AG04450 (cell line): ENCODE measurements around the gene IRGQ. TPM values are rescaled to one million over a fixed set of nuclear protein-coding genes. Genes with fewer than 3 reads are reported as not detected.
A peak's percentile ranks its signal among the peaks of the same experiment; 100 is the strongest.

ENCODE experiments used
- CTCF ChIA-PET: fragments of 300-600, 350-600 bp; formaldehyde crosslinking; extraction: SDS; loops from one replicate; lab custom pipeline; 2022; ENCODE audit warnings: antibody characterized with exemption, inconsistent platforms; lab: Charles Lee
- POLR2A ChIA-PET: fragments of 350-600 bp; formaldehyde crosslinking; extraction: SDS; loops from one replicate; lab custom pipeline; 2021; ENCODE audit warnings: antibody characterized with exemption, inconsistent platforms; lab: Yijun Ruan, JAX
- DNase-seq: peaks from one replicate; pipeline ENCODE4 v3.0.0-alpha.2; 2011; ENCODE audit warnings: low read depth, low spot score
- H3K27ac ChIP-seq: one replicate; pipeline ENCODE4 v1.5.1; 2012; ENCODE audit warnings: low read depth, low read length, control low read depth
- H3K27me3 ChIP-seq: one replicate; pipeline ENCODE4 v1.6.0; 2012; ENCODE audit warnings: low read length; ENCODE audit not compliant: control insufficient read depth, insufficient read depth
- H3K4me3 ChIP-seq: 2 replicates; pipeline ENCODE4 v1.5.1; 2011; ENCODE audit warnings: mild to moderate bottlenecking, low read depth, low read length, control low read depth
- H3K9me3 ChIP-seq: 2 replicates; pipeline ENCODE4 v1.5.1; 2012; ENCODE audit warnings: low read length; ENCODE audit not compliant: control insufficient read depth, insufficient read depth
- CTCF ChIP-seq: IDR thresholded peaks from 2 replicates; pipeline ENCODE4 v1.5.1; 2011; ENCODE audit warnings: low read depth, low read length, control low read depth, inconsistent platforms
- polyA plus RNA-seq: library from polyadenylated mRNA; depleted of rRNA; stranded (reverse); fragments of >200 nt; gene quantifications from 2 replicates; pipeline ENCODE4 v1.2.3, GENCODE V29; 2011

Gene IRGQ
- polyA plus RNA-seq, 1 experiment, result 11.2 TPM

- TF ChIP-seq CTCF, result no peak
- CTCF ChIA-PET, result interaction anchor here (2.0 kb wide), 1 partner anchor 12 kb away, joined by 10 read pairs; no protein-coding TSS in a partner anchor
These were observed 13.4 kb downstream of the IRGQ start for GRCh38 chr19:43582495-43582894.

GRCh38 chr19:43581467-43581866 lies 14.5 kb downstream of the IRGQ start:
- H3K27ac ChIP-seq, result no peak overlapping the region
- H3K27me3 ChIP-seq, result peaks cover 2% of the 10 kb centered on the region
- H3K4me3 ChIP-seq, result no peak overlapping the region
- CTCF ChIA-PET, result interaction anchor here (0.6 to 2.0 kb wide), 3 partner anchors 13 to 134 kb away, joined by 3 to 10 read pairs (median 6); no protein-coding TSS in a partner anchor
- POLR2A ChIA-PET, result no interaction called here
- DNase-seq, result no peak
- no peaks in the 10 kb centered on the region for H3K9me3 ChIP-seq
- TF ChIP-seq CTCF, result no peak

More at GRCh38 chr19:43582495-43582894, 13.4 kb downstream of the IRGQ start:
- POLR2A ChIA-PET, result no interaction called here
- no peaks in the 10 kb centered on the region for H3K9me3 ChIP-seq
- no peak overlapping the region for H3K27ac ChIP-seq
- DNase-seq, result no peak
- peaks cover 2% of the 10 kb centered on the region for H3K27me3 ChIP-seq
- no peak overlapping the region for H3K4me3 ChIP-seq

- Histone ChIP-seq H3K9me3 (peaks cover 3% of the 10 kb centered on the region; the same call in 1 of the 2 replicates), H3K4me3 (no peak overlapping the region), H3K27me3 (peaks cover 2% of the 10 kb centered on the region), H3K27ac (no peak overlapping the region)
- ChIA-PET POLR2A (no interaction called here), CTCF (no interaction called here)
- DNase-seq, result no peak
- no peak for TF ChIP-seq CTCF
These were observed 17.1 kb downstream of the IRGQ start for GRCh38 chr19:43578787-43579186.

GRCh38 chr19:43575955-43576878 lies 19.7 kb downstream of the IRGQ start:
- ChIA-PET POLR2A (no interaction called here), CTCF (interaction anchor here (2.6 to 3.0 kb wide), 2 partner anchors 18 to 21 kb away, joined by 6 to 20 read pairs; no protein-coding TSS in a partner anchor)
- Histone ChIP-seq H3K4me3 (peak overlapping the region; percentile 58), H3K27me3 (peaks cover 2% of the 10 kb centered on the region), H3K27ac (peak overlapping the region; percentile 61), H3K9me3 (peaks cover 3% of the 10 kb centered on the region; the same call in 1 of the 2 replicates)
- TF ChIP-seq CTCF, result no peak
- DNase-seq, result no peak
